GM12892 (cell line): ENCODE data around the gene LRFN4.

Experiments
- POLR2A ChIP-seq: IDR thresholded peaks from 2 replicates; pipeline ENCODE4 v1.6.1; 2011; ENCODE audit warnings: low read depth, low read length, control low read depth
- POLR2AphosphoS5 ChIP-seq: IDR thresholded peaks from 2 replicates; pipeline ENCODE4 v1.6.1; 2011; ENCODE audit warnings: low read depth, low read length, control low read depth
- TAF1 ChIP-seq: IDR thresholded peaks from 2 replicates; pipeline ENCODE4 v1.6.1; 2011; ENCODE audit warnings: low read depth, mild to moderate bottlenecking, control low read depth, low read length, borderline replicate concordance

GRCh38 chr11:66861774-66862558 lies 5.1 kb downstream of the LRFN4 start:
- TF ChIP-seq POLR2A (no peak), TAF1 (no peak), POLR2AphosphoS5 (no peak)
